Duodenal mucosa (tissue), 2 donors: ENCODE results near the gene RTF2.

Experiments used
- H3K27ac ChIP-seq: one replicate; pipeline ENCODE4 v1.7.0; 2013; ENCODE audit warnings: low read depth, low read length
- H3K27me3 ChIP-seq, 2 donors: one replicate each; pipeline ENCODE4 v1.7.0; 2013; ENCODE audit warnings: low read length in 2 of 2, control low read depth in 1 of 2; ENCODE audit not compliant: insufficient read depth in 2 of 2, control insufficient read depth in 1 of 2
- H3K36me3 ChIP-seq, 2 donors: one replicate each; pipeline ENCODE4 v1.7.0; 2013; ENCODE audit warnings: low read length in 2 of 2, control low read depth in 1 of 2; ENCODE audit not compliant: insufficient read depth in 2 of 2, control insufficient read depth in 1 of 2
- H3K4me1 ChIP-seq, 2 donors: one replicate each; pipeline ENCODE4 v1.7.0; 2013; ENCODE audit warnings: low read length in 2 of 2, control low read depth in 1 of 2; ENCODE audit not compliant: insufficient read depth in 2 of 2, control insufficient read depth in 1 of 2
- H3K4me3 ChIP-seq, 2 donors: one replicate each; pipeline ENCODE4 v1.7.0; 2013; ENCODE audit warnings: low read length in 2 of 2, low read depth in 1 of 2
- H3K9ac ChIP-seq, 2 donors: one replicate each; pipeline ENCODE4 v1.7.0; 2013; ENCODE audit warnings: low read length in 2 of 2, low read depth in 1 of 2
- H3K9me3 ChIP-seq, 2 donors: one replicate each; pipeline ENCODE4 v1.7.0; 2013; ENCODE audit warnings: low read length in 2 of 2, control low read depth in 1 of 2; ENCODE audit not compliant: control insufficient read depth in 1 of 2

RTF2 gene

GRCh38 chr20:56437196-56437960 lies 31.0 kb upstream of the RTF2 start:
- no peaks in the 10 kb centered on the region for H3K9me3 ChIP-seq
- H3K27ac ChIP-seq, result no peak overlapping the region
- H3K9ac ChIP-seq, result no peak overlapping the region
- peaks cover 7 to 9% of the 10 kb centered on the region in 2 donors for H3K4me1 ChIP-seq
- no peaks in the 10 kb centered on the region for H3K36me3 ChIP-seq
- H3K27me3 ChIP-seq, result no peaks in the 10 kb centered on the region
- H3K4me3 ChIP-seq, result no peak overlapping the region

GRCh38 chr20:56438284-56438683 lies 30.1 kb upstream of the RTF2 start:
- no peaks in the 10 kb centered on the region for H3K9me3 ChIP-seq
- peaks cover 7 to 9% of the 10 kb centered on the region in 2 donors for H3K4me1 ChIP-seq
- no peak overlapping the region for H3K4me3 ChIP-seq
- no peak overlapping the region for H3K9ac ChIP-seq
- no peaks in the 10 kb centered on the region for H3K36me3 ChIP-seq
- no peak overlapping the region for H3K27ac ChIP-seq
- H3K27me3 ChIP-seq, result no peaks in the 10 kb centered on the region

GRCh38 chr20:56439771-56440291 lies 28.6 kb upstream of the RTF2 start:
- no peak overlapping the region for H3K4me3 ChIP-seq
- no peak overlapping the region for H3K9ac ChIP-seq
- H3K27me3 ChIP-seq, result no peaks in the 10 kb centered on the region
- peaks cover 7 to 9% of the 10 kb centered on the region in 2 donors for H3K4me1 ChIP-seq
- H3K9me3 ChIP-seq, result no peaks in the 10 kb centered on the region
- no peak overlapping the region for H3K27ac ChIP-seq
- H3K36me3 ChIP-seq, result no peaks in the 10 kb centered on the region

- Histone ChIP-seq H3K36me3 (no peaks in the 10 kb centered on the region), H3K4me3 (no peak overlapping the region), H3K9ac (no peak overlapping the region), H3K27me3 (no peaks in the 10 kb centered on the region), H3K4me1 (peaks cover 7 to 9% of the 10 kb centered on the region in 2 donors), H3K9me3 (no peaks in the 10 kb centered on the region), H3K27ac (no peak overlapping the region)
Observed at GRCh38 chr20:56440346-56441007, 27.9 kb upstream of the RTF2 start.

- peaks cover 7 to 9% of the 10 kb centered on the region in 2 donors for H3K4me1 ChIP-seq
- H3K4me3 ChIP-seq, result no peak overlapping the region
- no peaks in the 10 kb centered on the region for H3K9me3 ChIP-seq
- peak overlapping the region in 1 of 2 donors; percentile 6 for H3K9ac ChIP-seq
- H3K27ac ChIP-seq, result no peak overlapping the region
- H3K27me3 ChIP-seq, result no peaks in the 10 kb centered on the region
- H3K36me3 ChIP-seq, result no peaks in the 10 kb centered on the region
Observed at GRCh38 chr20:56442389-56443365, 25.8 kb upstream of the RTF2 start.

DNA sequence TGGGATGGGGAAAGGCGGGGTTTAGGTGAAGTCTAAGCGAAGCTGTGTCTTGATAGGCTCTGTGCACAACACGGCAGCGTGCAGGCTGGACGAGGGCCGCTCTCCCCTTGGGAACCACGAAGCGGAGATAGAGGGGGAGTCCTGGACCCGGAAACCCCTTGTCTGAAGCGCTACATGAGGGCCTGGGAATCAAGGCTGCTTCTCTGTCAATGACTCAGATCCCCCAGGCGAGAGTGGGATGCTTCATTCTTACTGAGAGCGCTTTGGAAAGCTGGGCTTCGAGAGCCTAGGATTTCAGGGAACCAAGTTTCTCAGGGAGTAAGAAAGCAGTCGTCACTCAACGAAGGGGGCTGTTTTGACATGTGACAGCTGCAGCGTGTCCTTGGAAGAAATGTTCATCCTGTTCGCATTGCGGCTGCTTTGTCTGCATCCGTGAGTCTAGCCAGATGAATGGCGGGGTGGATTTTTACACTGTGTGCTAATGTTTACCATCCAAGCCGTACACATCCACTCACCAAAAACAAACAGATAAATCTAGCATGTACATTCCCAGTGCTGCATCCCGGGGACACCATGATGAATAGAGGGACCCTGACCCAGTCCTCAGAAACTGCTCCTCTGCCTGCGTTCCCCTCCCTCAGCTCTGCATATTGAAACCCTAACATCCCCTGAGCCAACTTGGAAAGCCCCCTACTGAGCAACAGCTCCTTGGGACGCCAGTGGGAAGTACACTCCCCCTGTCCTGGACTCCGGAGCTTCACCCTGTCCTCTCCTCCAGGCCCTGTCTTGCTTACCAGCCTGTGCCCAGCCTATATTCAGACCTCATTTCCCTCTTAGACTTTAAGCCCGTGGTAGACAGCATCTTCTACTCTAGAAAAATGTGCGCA lies 24.5 kb upstream of the RTF2 start:
- H3K36me3 ChIP-seq, result no peaks in the 10 kb centered on the region
- H3K27me3 ChIP-seq, result no peaks in the 10 kb centered on the region
- H3K4me1 ChIP-seq, result peaks cover 7 to 9% of the 10 kb centered on the region in 2 donors
- H3K9ac ChIP-seq, result no peak overlapping the region
- H3K4me3 ChIP-seq, result no peak overlapping the region
- no peaks in the 10 kb centered on the region for H3K9me3 ChIP-seq
- peak overlapping the region; percentile 10 for H3K27ac ChIP-seq

DNA sequence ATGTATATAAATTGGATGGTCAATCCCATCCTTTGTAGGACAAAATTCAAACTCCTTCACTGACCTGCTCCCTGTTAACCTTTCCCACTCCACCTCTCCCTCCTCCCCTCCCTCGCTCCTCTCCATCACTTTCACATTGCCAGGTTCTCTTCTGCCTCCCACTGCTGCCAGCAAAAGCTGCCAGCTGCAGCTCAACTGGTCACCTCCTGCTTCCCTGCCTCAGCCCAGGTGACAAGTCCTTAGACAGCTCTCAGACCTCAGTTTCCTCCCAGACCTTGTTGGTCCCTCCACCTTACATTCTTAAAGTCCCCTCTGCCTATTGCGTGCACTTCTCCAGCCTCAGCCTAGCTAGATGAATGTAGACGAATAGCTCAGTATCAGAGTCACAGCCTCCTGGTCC lies 23.3 kb upstream of the RTF2 start:
- Histone ChIP-seq H3K9ac (no peak overlapping the region), H3K27me3 (no peaks in the 10 kb centered on the region), H3K4me1 (peaks cover 4 to 5% of the 10 kb centered on the region in 2 donors), H3K36me3 (no peaks in the 10 kb centered on the region), H3K4me3 (no peak overlapping the region), H3K9me3 (no peaks in the 10 kb centered on the region), H3K27ac (no peak overlapping the region)

GRCh38 chr20:56445540-56445939 lies 22.9 kb upstream of the RTF2 start:
- Histone ChIP-seq H3K4me3 (no peak overlapping the region), H3K27me3 (no peaks in the 10 kb centered on the region), H3K36me3 (no peaks in the 10 kb centered on the region), H3K9ac (no peak overlapping the region), H3K4me1 (peaks cover 0 to under 1% of the 10 kb centered on the region in 2 donors), H3K9me3 (no peaks in the 10 kb centered on the region), H3K27ac (no peak overlapping the region)

- Histone ChIP-seq H3K27me3 (no peaks in the 10 kb centered on the region), H3K4me3 (no peak overlapping the region), H3K36me3 (no peaks in the 10 kb centered on the region), H3K4me1 (no peaks in the 10 kb centered on the region), H3K9ac (no peak overlapping the region), H3K27ac (no peak overlapping the region), H3K9me3 (no peaks in the 10 kb centered on the region)
Observed at GRCh38 chr20:56447227-56447626, 21.2 kb upstream of the RTF2 start.
